ENCODE measurements around the gene PCDH9. TPM values are rescaled to one million over a fixed set of nuclear protein-coding genes. Genes with fewer than 3 reads are reported as not detected.

PCDH9 gene
- total RNA-seq, 1 experiment from 2014 or later, result 5.8 TPM

- ChIA-PET CTCF (no interaction called here), POLR2A (ENCODE audit: low non-redundant PET) (no interaction called here)
- no peak for TF ChIP-seq EZH2 (IDR thresholded peaks at IDR 0.05; ENCODE audit: borderline replicate concordance, low read depth, low read length, poor library complexity, severe bottlenecking)
- TF ChIP-seq, protein P1, sequence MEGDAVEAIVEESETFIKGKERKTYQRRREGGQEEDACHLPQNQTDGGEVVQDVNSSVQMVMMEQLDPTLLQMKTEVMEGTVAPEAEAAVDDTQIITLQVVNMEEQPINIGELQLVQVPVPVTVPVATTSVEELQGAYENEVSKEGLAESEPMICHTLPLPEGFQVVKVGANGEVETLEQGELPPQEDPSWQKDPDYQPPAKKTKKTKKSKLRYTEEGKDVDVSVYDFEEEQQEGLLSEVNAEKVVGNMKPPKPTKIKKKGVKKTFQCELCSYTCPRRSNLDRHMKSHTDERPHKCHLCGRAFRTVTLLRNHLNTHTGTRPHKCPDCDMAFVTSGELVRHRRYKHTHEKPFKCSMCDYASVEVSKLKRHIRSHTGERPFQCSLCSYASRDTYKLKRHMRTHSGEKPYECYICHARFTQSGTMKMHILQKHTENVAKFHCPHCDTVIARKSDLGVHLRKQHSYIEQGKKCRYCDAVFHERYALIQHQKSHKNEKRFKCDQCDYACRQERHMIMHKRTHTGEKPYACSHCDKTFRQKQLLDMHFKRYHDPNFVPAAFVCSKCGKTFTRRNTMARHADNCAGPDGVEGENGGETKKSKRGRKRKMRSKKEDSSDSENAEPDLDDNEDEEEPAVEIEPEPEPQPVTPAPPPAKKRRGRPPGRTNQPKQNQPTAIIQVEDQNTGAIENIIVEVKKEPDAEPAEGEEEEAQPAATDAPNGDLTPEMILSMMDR (conservative IDR thresholded peaks at IDR 0.05; ENCODE audit: low read depth, low read length), result no peak
- no peak overlapping the region for H3K27ac ChIP-seq (ENCODE audit: low read depth, low read length, poor library complexity, severe bottlenecking)
- no peaks in the 10 kb centered on the region for H3K36me3 ChIP-seq (ENCODE audit: insufficient read depth, low read length, poor library complexity, severe bottlenecking)
- no peak overlapping the region for H3K4me3 ChIP-seq (ENCODE audit: low read depth, low read length, poor library complexity, severe bottlenecking)
- DNase-seq (ENCODE audit: low spot score), result no peak
- H3K4me1 ChIP-seq (ENCODE audit: insufficient read depth, low read length, poor library complexity, severe bottlenecking), result no peaks in the 10 kb centered on the region
- intact Hi-C loops (cut with micrococcal nuclease; ENCODE audit: unreplicated experiment), result no loop called here
- BruUV-seq (replicated peaks), result no TSS peak
- peaks cover 7% of the 10 kb centered on the region for H3K27me3 ChIP-seq (replicated peaks; ENCODE audit: insufficient read depth, low read depth, low read length, poor library complexity)
- H3K9me3 ChIP-seq (ENCODE audit: low read depth, low read length, poor library complexity, severe bottlenecking), result no peaks in the 10 kb centered on the region
Measured at GRCh38 chr13:66951426-66951825, 278.7 kb downstream of the PCDH9 start.

DNA sequence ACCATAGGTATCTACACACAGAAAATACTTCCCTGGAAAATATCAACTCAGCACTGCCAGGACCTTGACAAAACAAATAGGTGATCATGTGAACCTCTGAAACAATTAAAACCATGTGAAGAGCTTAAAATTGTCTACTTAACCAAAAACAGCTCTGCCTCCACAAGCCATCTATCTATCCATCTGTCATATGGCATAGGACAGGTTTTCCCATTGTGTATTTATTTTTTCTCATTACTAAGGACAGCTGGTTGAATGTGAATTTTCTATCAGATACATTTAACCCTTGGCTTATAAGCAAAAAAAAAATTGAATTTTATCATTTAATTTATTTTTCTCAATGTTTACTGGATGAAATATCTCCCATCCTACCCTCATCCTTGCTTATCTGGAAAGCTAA is 279.5 kb downstream of the PCDH9 start:
- CTCF ChIA-PET, result no interaction called here

GRCh38 chr13:66948910-66949309 is 281.2 kb downstream of the PCDH9 start:
- no peaks in the 10 kb centered on the region for H3K4me1 ChIP-seq (ENCODE audit: insufficient read depth, low read length, poor library complexity, severe bottlenecking)
- CTCF ChIA-PET, result no interaction called here
- no peak for DNase-seq (ENCODE audit: low spot score)

More for the DNA sequence above, 279.5 kb downstream of the PCDH9 start:
- H3K9me3 ChIP-seq (ENCODE audit: low read depth, low read length, poor library complexity, severe bottlenecking), result no peaks in the 10 kb centered on the region
- DNase-seq (ENCODE audit: low spot score), result no peak
- H3K27me3 ChIP-seq (replicated peaks; ENCODE audit: insufficient read depth, low read depth, low read length, poor library complexity), result peaks cover 7% of the 10 kb centered on the region
- TF ChIP-seq EZH2 (IDR thresholded peaks at IDR 0.05; ENCODE audit: borderline replicate concordance, low read depth, low read length, poor library complexity, severe bottlenecking), result no peak
- TF ChIP-seq, protein P1 (conservative IDR thresholded peaks at IDR 0.05; ENCODE audit: low read depth, low read length), result no peak
- H3K4me3 ChIP-seq (ENCODE audit: low read depth, low read length, poor library complexity, severe bottlenecking), result no peak overlapping the region
- intact Hi-C loops (cut with micrococcal nuclease; ENCODE audit: unreplicated experiment), result no loop called here
- no peaks in the 10 kb centered on the region for H3K36me3 ChIP-seq (ENCODE audit: insufficient read depth, low read length, poor library complexity, severe bottlenecking)
- no peaks in the 10 kb centered on the region for H3K4me1 ChIP-seq (ENCODE audit: insufficient read depth, low read length, poor library complexity, severe bottlenecking)
- no peak overlapping the region for H3K27ac ChIP-seq (ENCODE audit: low read depth, low read length, poor library complexity, severe bottlenecking)
- BruUV-seq (replicated peaks), result no TSS peak
- POLR2A ChIA-PET (ENCODE audit: low non-redundant PET), result no interaction called here

More at GRCh38 chr13:66948910-66949309, 281.2 kb downstream of the PCDH9 start:
- TF ChIP-seq, protein P1 (conservative IDR thresholded peaks at IDR 0.05; ENCODE audit: low read depth, low read length), result no peak
- Histone ChIP-seq H3K27me3 (replicated peaks; ENCODE audit: insufficient read depth, low read depth, low read length, poor library complexity) (peaks cover 7% of the 10 kb centered on the region), H3K36me3 (ENCODE audit: insufficient read depth, low read length, poor library complexity, severe bottlenecking) (no peaks in the 10 kb centered on the region), H3K4me3 (ENCODE audit: low read depth, low read length, poor library complexity, severe bottlenecking) (no peak overlapping the region), H3K9me3 (ENCODE audit: low read depth, low read length, poor library complexity, severe bottlenecking) (no peaks in the 10 kb centered on the region), H3K27ac (ENCODE audit: low read depth, low read length, poor library complexity, severe bottlenecking) (no peak overlapping the region)
- BruUV-seq (replicated peaks), result no TSS peak
- POLR2A ChIA-PET (ENCODE audit: low non-redundant PET), result no interaction called here
- intact Hi-C loops (cut with micrococcal nuclease; ENCODE audit: unreplicated experiment), result no loop called here

Data from A673 (cell line).